Choroid plexus epithelial cell (primary cell): Measurements from ENCODE around the gene RCN2.

Experiments
- DNase-seq: peaks from one replicate; pipeline ENCODE4 v3.0.0-alpha.2; 2010; ENCODE audit warnings: low read depth
- H3K4me3 ChIP-seq: 2 replicates; pipeline ENCODE4 v1.5.1; 2011; ENCODE audit warnings: low read depth, mild to moderate bottlenecking, control low read depth, low read length, moderate library complexity
- TF ChIP-seq, protein P1 (sequence below): conservative IDR thresholded peaks from 2 replicates; pipeline ENCODE4 v1.5.1; 2011; ENCODE audit warnings: low read depth, mild to moderate bottlenecking, control low read depth, inconsistent platforms, low read length, moderate library complexity

Gene RCN2

GRCh38 chr15:76982356-76982755 is 50.8 kb downstream of the RCN2 start:
- no peak overlapping the region for H3K4me3 ChIP-seq
- TF ChIP-seq, protein P1, sequence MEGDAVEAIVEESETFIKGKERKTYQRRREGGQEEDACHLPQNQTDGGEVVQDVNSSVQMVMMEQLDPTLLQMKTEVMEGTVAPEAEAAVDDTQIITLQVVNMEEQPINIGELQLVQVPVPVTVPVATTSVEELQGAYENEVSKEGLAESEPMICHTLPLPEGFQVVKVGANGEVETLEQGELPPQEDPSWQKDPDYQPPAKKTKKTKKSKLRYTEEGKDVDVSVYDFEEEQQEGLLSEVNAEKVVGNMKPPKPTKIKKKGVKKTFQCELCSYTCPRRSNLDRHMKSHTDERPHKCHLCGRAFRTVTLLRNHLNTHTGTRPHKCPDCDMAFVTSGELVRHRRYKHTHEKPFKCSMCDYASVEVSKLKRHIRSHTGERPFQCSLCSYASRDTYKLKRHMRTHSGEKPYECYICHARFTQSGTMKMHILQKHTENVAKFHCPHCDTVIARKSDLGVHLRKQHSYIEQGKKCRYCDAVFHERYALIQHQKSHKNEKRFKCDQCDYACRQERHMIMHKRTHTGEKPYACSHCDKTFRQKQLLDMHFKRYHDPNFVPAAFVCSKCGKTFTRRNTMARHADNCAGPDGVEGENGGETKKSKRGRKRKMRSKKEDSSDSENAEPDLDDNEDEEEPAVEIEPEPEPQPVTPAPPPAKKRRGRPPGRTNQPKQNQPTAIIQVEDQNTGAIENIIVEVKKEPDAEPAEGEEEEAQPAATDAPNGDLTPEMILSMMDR: no peak

DNA sequence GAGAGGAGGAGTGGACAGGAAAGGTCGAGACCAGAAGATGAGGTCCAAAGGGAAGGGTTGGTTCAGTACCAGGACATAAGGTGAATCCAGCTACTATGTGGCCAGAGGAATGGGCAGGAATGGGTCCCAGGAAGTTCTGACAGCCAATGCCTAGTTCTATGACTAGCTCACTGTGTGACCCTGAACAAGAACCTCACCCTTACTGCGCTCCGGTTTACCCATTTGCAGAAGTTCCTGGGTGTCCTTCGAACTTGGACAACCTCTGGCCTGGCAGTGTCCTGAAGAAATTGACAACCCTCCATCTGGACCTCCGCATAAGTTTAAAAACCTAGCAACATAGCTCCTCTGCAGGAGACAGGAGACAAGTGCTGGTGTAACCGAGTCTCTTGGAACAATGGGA is 51.2 kb downstream of the RCN2 start:
- no peak overlapping the region for H3K4me3 ChIP-seq
- TF ChIP-seq, protein P1: no peak
- no peak for DNase-seq

More at GRCh38 chr15:76982356-76982755, 50.8 kb downstream of the RCN2 start:
- DNase-seq: no peak

GRCh38 chr15:76983590-76984375 is 52.2 kb downstream of the RCN2 start:
- TF ChIP-seq, protein P1: no peak
- H3K4me3 ChIP-seq: no peak overlapping the region
- peak; percentile 71 for DNase-seq

DNA sequence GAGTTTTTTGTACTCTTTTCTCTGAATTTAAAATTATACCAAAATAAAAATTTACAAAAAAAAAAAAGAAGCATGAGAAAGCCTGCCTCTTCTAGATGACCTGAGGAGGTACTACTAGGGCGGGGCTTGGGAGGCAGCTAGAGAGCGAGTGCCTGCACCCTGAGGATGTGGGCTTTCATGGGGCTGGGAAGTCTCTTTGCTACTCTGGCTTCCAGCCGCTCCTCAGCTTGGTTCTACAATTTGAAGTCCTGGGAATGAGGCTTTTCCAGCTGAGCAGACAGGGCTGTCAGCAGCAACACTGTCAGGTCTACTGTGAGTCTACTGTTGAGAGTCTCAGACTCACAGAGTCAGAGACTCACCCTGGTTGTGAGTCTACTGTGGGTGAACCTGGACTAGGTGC is 55.2 kb downstream of the RCN2 start:
- no peak for DNase-seq
- H3K4me3 ChIP-seq: no peak overlapping the region
- TF ChIP-seq, protein P1: no peak

DNA sequence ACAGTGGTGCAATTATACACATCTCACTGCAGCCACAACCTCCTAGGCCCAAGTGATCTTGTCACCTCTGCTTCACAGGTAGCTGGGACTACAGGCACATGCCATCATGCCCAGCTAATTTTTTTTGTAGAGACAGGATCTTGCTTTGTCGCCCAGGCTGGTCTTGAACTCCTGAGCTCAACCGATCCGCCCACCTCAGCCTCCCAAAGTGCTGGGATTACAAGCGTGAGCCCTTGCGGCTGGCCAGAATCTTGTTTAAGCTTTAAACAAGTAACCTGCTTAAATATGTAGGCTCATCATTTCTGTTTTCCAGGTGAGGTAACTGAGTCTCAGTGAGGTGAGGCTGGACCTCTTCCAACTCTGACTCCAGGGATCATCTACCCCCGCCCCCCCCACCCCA is 55.7 kb downstream of the RCN2 start:
- TF ChIP-seq, protein P1: no peak
- no peak for DNase-seq
- H3K4me3 ChIP-seq: no peak overlapping the region

- TF ChIP-seq, protein P1: no peak
- no peak for DNase-seq
- H3K4me3 ChIP-seq: no peak overlapping the region
Observed at GRCh38 chr15:76987896-76988860, 56.6 kb downstream of the RCN2 start.
